Activated CD8-positive, alpha-beta memory T cell treated with anti-CD3 and anti-CD28 coated beads, Interleukin-2, amount 50 U/mL, for 48 hours (primary cell): Measurements from ENCODE around the gene DMRT3.
"Not testable (repeated sequence)": the region's sequence is repeated elsewhere in the genome, so short reads cannot be mapped to it uniquely, and the experiment has no call there.

ENCODE experiments used
- DNase-seq: peaks from one replicate; pipeline ENCODE4 v3.0.0-alpha.2; 2020

The DMRT3 gene

DNA sequence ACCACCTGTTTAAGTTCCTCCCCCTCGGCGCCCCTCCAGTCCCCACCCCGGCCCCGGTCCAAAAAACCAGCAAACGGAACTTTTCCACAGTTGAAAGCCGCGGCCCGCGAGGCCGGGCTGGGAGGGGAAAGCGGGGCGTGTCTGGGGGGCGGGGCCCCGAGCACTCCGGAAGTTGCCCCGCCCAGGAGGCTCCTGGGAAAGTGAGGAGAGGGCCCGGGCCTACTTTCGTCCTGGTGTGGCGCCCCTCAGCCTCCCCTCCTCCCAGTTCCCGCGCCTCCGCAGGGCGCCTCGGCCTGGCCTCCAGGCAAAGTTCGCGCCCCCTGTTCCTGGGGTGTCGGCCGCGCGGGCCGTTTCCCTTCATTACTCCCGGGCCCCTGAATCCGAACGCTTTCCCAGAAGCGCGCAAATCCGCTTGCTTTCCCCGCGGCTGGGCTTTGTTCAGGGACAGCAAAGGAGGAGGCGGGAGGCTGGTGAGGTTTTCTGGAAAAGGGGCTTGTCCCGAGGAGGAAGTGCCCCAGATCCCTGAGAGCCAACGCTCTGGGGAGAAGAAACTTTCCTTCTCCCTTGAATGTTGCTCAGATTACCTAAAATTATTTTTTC is 4.5 kb upstream of the DMRT3 start:
- peak; percentile 54 for DNase-seq

DNA sequence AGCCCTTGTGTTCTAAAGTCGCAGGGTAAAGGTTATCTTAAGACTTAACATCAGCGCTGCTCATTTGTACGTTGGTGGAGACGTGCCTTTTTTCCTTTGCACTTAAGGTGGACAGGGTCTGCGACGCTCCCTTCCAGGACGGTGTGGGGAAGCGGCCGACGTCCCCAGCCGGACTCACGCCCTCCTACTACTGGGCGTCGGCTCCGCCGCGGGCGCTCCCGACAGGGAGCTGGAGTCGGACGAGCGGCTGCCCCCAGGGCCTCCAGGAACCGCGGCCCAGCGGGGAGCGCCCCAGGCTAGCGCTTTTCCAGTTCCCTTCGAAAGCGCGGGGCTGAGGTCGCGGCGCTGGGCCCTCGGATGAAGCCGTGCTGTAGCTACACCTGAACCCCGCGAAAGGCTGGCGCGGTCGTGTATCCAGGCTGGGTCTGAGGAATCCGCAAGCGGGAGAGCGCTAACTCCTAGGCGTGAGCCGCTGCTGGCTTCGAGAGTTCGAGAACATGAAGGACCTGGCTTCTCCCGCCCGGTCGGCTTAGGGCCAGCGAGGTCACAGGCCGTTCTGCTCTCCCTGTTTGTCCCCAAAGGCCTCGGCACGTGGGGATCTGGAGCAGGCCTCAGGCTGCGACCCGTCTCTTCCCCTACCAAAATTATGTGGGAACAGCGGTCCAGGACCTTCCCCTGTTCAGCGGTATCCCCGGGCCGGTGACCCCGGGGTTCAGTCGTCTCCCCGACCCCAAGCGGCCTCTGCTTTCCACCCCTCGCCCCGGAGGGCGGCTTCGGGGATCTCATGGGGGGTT is 3.8 kb upstream of the DMRT3 start:
- DNase-seq: peak; percentile 57

DNA sequence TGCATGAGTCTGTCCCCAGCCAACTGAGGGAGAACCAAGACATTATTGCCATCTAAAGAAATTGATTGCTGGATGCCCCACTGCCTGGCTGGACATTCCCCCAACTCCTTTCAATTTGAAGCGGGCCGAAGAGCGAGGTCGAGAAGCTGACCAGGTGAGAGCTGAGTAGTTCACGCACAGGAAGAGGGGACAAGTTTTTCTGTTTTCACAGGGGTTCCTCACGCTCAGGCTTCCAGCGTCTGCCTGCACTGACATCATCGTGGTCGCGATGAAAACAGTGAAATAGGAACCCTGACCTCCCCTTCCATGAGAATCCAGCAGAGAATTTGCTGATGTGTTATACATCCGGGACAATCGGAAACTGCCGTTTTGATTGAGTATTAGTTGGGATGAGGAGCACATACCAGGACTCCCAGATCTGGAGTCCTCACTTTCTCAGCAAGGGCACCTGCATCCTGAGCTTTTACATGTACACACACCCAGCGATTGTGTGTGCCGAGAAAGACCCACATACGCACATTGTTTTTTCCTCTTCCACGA is 3.1 kb upstream of the DMRT3 start:
- no peak for DNase-seq

GRCh38 chr9:974031-974995 is 2.1 kb upstream of the DMRT3 start:
- DNase-seq: no peak

DNA sequence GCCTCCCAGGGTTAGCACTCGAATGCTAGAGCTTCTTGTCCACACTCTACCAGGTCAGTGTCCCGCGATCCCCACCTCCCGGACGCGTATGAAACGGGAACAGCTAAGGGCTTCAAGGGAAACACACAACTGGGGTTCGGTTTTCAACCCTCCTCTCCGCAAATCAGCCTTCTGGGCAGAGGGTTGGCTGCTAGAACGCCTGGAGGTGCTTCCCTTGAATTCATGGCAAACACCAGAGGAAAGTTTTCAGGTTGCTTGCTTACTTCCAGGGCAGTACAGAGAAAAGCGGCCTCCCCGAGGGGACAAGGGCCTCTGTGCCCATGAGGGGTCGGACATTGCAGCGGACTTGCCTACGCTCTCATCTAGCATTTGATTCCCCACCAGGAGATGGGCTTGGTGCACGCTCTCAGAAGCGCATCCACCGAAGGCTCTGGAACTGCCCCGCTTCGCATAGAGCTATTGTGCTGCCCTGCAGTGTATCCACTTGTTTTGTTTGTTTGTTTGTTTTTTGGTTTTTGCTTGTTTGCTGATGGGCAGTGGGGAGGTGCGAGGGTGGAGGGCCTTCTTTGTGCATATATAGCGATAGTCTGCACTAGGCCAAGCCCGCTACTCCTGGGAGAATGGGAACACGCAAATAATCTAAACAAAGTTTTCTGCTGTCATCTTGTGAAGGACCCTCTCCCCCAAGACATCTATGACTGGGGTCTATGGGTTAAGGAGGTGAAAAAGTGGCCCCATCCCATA is 1.3 kb upstream of the DMRT3 start:
- DNase-seq: no peak

- DNase-seq: no peak
These were observed 656 bp upstream of the DMRT3 start for GRCh38 chr9:975740-976257.

DNA sequence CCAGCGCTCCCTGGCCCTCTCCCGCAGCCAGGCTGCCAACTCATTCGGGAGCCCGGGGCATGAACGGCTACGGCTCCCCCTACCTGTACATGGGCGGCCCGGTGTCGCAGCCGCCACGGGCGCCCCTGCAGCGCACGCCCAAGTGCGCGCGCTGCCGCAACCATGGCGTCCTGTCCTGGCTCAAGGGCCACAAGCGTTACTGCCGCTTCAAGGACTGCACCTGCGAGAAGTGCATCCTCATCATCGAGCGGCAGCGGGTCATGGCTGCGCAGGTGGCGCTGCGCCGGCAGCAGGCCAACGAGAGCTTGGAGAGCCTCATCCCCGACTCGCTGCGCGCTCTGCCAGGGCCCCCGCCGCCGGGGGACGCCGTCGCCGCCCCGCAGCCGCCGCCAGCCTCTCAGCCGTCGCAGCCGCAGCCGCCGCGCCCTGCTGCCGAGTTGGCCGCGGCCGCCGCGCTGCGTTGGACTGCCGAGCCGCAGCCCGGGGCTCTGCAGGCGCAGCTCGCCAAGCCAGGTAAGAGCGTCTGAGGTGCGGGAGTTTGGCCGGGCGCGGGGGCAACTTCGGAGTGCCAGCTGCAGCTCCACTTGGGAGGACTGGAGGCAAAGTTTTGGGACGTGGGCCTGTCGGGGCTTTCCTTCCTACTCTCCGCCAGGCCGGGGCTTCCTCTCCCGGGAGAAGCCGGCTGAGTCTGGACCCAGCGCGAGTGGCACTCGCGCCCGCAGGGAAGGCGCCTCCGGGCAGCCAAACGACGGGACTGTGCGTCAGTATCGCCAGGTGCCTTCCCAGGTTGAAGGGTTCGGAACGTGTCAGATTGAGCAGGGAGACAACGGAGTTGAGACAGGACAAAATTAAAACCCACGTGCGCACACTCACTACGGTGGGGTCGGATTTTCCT is 735 bp downstream of the DMRT3 start:
- no peak for DNase-seq

DNA sequence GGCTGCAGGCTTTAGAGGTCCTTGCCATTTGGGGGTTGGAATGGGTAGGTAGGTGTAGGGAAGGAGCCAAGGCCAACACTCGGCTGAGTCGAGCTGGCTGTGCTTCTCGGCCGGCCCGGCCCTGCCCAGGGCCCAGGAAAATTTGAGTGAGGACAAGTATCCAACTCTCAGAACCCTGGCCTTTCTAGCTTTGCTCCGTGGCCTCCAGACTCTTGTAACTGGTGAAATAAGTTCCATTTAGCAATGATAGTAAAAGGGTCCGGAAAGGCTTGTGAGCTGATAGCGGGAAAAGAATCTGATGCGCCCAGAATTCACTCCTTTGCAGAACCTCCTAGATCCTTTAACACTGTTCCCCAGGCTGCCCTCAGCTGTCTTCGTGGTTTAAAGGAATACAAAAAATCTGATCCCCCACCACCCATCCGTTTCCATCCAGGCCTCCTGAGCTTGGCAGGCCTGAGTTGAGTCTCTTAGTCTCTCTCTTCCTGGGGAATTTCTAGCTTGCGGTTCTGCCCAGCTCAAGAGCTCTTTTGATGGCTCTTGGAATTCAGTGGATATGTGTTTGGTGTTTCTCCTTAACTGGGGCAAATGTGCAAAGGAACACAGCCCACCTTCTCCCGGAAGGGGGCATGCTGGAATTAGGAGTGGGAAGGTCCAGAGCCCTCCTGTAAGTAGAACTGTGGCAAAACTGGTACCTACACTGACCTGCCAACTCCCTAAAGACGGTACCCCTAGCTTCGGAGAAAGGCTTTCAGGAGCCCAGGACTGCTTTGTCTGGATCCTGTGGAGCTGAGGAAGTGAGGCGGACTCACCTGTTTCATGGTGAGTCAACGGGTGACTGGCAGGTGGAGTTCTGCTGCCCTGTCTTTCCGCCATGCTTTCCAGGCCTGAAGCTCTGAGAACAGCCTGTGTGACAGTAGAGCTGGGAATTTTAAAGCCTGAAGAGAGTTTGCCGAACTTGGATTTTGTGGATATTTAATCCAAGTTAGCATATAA is 1.7 kb downstream of the DMRT3 start:
- no peak for DNase-seq

DNA sequence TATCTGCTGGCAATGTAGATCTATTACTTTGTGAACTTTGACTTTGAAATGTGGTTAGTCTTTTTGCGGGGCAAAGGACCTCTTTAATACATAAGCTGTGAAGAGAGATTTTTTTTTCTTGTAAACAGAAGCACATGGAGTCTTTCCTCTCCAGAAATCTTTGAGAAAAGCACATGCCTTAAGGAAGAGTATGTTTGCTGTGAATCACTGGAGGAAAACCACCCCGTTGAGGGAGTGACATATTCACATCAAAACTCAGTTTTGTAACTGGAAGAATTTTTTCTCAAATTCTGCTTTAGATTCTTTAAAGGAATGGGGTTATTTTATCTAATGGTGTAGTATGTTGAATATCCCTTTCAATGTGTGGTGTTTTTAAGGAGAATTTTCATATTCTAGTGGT is 3.5 kb downstream of the DMRT3 start:
- no peak for DNase-seq

GRCh38 chr9:980640-981039 is 4.2 kb downstream of the DMRT3 start:
- no peak for DNase-seq

GRCh38 chr9:981491-981898 is 5.0 kb downstream of the DMRT3 start:
- DNase-seq: no peak

- DNase-seq: no peak
These were observed 6.2 kb downstream of the DMRT3 start for GRCh38 chr9:982394-983230.

DNA sequence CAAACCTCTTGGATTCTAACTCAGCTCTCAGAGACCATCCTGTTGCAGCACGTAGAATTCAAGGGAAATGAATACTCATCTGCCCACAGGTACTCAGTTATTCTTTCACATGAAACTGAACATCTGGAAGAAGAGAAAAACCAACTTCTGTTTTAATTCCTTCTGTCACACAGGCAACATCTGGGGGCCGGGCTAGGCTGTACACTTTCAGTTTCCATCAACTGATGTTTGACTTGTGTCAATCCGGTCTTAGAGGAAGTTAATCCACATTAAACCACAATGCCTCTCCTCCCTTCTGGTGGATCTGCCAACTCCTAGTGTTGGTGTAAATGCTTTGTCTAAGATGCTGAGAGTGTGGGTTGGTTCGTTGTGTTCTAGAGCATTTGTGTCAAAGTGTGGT is 17.6 kb downstream of the DMRT3 start:
- DNase-seq: no peak

GRCh38 chr9:995192-995591 is 18.7 kb downstream of the DMRT3 start:
- no peak for DNase-seq

DNA sequence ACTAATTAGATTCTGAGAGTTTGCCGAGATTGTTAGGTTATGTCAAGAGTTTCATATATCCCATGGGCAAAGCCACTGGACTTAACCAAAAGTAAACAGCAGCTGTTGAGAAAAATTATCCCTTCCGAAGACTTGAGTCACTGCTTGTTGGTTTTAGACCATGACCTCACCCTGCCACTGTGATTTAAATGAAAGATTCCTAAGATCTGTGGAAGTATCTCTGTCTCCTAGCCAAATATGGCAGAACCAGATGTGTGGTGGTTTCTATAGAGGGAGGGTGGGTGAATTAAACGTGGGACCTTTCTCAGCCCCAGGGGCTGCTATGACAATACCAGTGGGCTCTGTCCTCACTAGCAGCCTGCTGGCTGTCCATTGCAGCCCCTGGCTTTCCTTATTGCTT is 19.3 kb downstream of the DMRT3 start:
- no peak for DNase-seq

GRCh38 chr9:998299-999110 is 22.1 kb downstream of the DMRT3 start:
- DNase-seq: not testable (repeated sequence)

DNA sequence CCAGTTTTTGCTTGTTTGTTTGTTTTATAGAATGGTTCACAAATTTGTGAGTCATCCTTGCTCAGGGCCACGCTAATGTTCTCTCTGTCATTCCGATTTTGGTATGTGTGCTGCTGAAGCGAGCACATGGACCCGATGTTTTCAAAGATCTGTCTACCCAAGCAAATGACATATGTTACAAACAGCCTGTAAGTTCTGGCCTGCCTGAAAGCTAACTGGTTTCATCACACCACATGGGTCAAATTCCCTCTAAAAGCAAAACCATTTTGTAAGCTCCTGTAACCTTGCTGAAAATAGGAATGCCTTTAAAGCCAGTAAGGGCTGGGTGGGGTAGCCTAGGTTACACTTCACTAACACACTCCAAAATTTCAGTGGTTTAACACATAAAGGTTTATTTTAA is 25.4 kb downstream of the DMRT3 start:
- no peak for DNase-seq

DNA sequence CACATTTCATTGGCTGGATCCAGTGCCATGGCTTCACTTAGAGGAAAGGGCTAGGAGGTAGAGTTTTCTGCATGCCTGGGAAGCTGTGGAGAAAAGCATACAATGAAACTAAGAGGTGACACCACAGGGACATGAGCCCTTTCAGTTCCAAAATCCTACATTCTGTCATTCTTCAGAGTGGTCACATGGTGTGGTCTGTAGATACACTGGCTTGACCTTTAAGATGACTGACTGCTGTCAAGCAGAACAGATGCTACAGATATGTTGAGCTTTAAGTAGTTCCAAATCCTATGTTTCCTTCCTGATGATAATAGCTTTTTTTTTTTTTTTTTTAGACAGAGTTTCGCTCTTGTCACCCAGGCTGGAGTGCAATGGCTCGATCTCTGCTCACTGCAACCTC is 26.2 kb downstream of the DMRT3 start:
- no peak for DNase-seq
